ENCODE measurements around the gene NALCN. TPM values are rescaled to one million over a fixed set of nuclear protein-coding genes. Genes with fewer than 3 reads are reported as not detected.

The NALCN gene
- total and polyA plus RNA-seq, 10 donors = 0.02 to 0.13 (median 0.09) TPM; not detected in 2

- TF ChIP-seq POLR2AphosphoS5 (IDR thresholded peaks at IDR 0.05) = no peak
- H3K27me3 ChIP-seq (replicated peaks in 1 of 7) = peaks cover 0 to 9% (median 0%) of the 10 kb centered on the region in 7 donors
- no peaks in the 10 kb centered on the region for H3K36me3 ChIP-seq
- H3K27ac ChIP-seq = no peak overlapping the region
- H3K4me3 ChIP-seq = no peak overlapping the region
- no peaks in the 10 kb centered on the region for H3K4me1 ChIP-seq
- WGBS, 5 donors = 35 to 92% (median 86%) methylated on average over 1 of the region's 1 CpG
- intact Hi-C loops (cut with DNase I; ENCODE audit: low total_unique reads) = no loop called here
- no peaks in the 10 kb centered on the region for H3K9me3 ChIP-seq
- DNase-seq = no peak
Measured at GRCh38 chr13:101019126-101019525, 397.2 kb downstream of the NALCN start.

- TF ChIP-seq POLR2A (IDR thresholded peaks at IDR 0.05) (no peak), POLR2AphosphoS5 (IDR thresholded peaks at IDR 0.05) (no peak), CTCF (IDR thresholded peaks at IDR 0.05 in 8 of 11, conservative IDR thresholded peaks at IDR 0.05 in 3 of 11) (no peak)
- no peak overlapping the region for H3K4me3 ChIP-seq
- peaks cover 0 to 9% (median 0%) of the 10 kb centered on the region in 7 donors for H3K27me3 ChIP-seq (replicated peaks in 1 of 7)
- H3K4me1 ChIP-seq = no peaks in the 10 kb centered on the region
- intact Hi-C loops (cut with DNase I; ENCODE audit: low total_unique reads) = no loop called here
- WGBS, 5 donors = 65 to 80% (median 67%) methylated on average over 7 of the region's 7 CpGs
- H3K27ac ChIP-seq = no peak overlapping the region
- H3K9me3 ChIP-seq = no peaks in the 10 kb centered on the region
- no peak for DNase-seq
- H3K36me3 ChIP-seq = no peaks in the 10 kb centered on the region
Measured at GRCh38 chr13:101018720-101019119, 397.6 kb downstream of the NALCN start.

- WGBS, 5 donors = 25 to 43% (median 34%) methylated on average over 8 of the region's 8 CpGs
- H3K4me3 ChIP-seq = no peak overlapping the region
- intact Hi-C loops (cut with DNase I; ENCODE audit: low total_unique reads) = no loop called here
- no peaks in the 10 kb centered on the region for H3K9me3 ChIP-seq
- H3K27ac ChIP-seq = no peak overlapping the region
- H3K4me1 ChIP-seq = no peaks in the 10 kb centered on the region
- TF ChIP-seq CTCF (IDR thresholded peaks at IDR 0.05 in 8 of 11, conservative IDR thresholded peaks at IDR 0.05 in 3 of 11) = no peak
- TF ChIP-seq POLR2AphosphoS5 (IDR thresholded peaks at IDR 0.05) = no peak
- TF ChIP-seq POLR2A (IDR thresholded peaks at IDR 0.05) = no peak
- H3K36me3 ChIP-seq = no peaks in the 10 kb centered on the region
- peaks cover 0 to 9% (median 0%) of the 10 kb centered on the region in 7 donors for H3K27me3 ChIP-seq (replicated peaks in 1 of 7)
- DNase-seq = no peak
Measured at GRCh38 chr13:101017123-101017872, 399.0 kb downstream of the NALCN start.

GRCh38 chr13:101016475-101016874, 399.8 kb downstream of the NALCN start:
- Histone ChIP-seq H3K27me3 (replicated peaks in 1 of 7) (peaks cover 0 to 9% (median 0%) of the 10 kb centered on the region in 7 donors), H3K36me3 (no peaks in the 10 kb centered on the region), H3K9me3 (no peaks in the 10 kb centered on the region), H3K4me1 (no peaks in the 10 kb centered on the region), H3K4me3 (no peak overlapping the region), H3K27ac (no peak overlapping the region)
- intact Hi-C loops (cut with DNase I; ENCODE audit: low total_unique reads) = no loop called here
- DNase-seq = no peak
- TF ChIP-seq CTCF (IDR thresholded peaks at IDR 0.05 in 8 of 11, conservative IDR thresholded peaks at IDR 0.05 in 3 of 11) = no peak
- WGBS, 5 donors = 86 to 98% (median 95%) methylated on average over 7 of the region's 7 CpGs
